ENCODE results near the gene SLC39A9.

- TF ChIP-seq YY1 (tag by site-specific recombination; IDR thresholded peaks at IDR 0.05) (no peak), KLF16 (tag by site-specific recombination; IDR thresholded peaks at IDR 0.05) (no peak), ZNF350 (tag by site-specific recombination; IDR thresholded peaks at IDR 0.05) (no peak), CTCF (tag by site-specific recombination; IDR thresholded peaks at IDR 0.05) (no peak), ZNF138 (tag by site-specific recombination; IDR thresholded peaks at IDR 0.05; ENCODE audit: borderline replicate concordance) (no peak), ZNF24 (tag by site-specific recombination; IDR thresholded peaks at IDR 0.05) (no peak), ZBTB26 (tag by site-specific recombination; optimal IDR thresholded peaks at IDR 0.05) (no peak), KLF1 (tag by site-specific recombination; IDR thresholded peaks at IDR 0.05) (no peak)
Measured at GRCh38 chr14:69398818-69399210, 322 bp downstream of the SLC39A9 start.

All from HEK293 (cell line).